HG02938 (cell line): Measurements from ENCODE around the gene TMPO.
"Not testable (repeated sequence)": the region's sequence is repeated elsewhere in the genome, so short reads cannot be mapped to it uniquely, and the experiment has no call there.

Experiments
- ATAC-seq: cut with Tn5 transposase; IDR thresholded peaks from one replicate; pipeline ENCODE4 v1.9.1; 2021; ENCODE audit warnings: mild to moderate bottlenecking, moderate library complexity; ENCODE audit not compliant: unreplicated experiment

TMPO gene

GRCh38 chr12:98509063-98509462 is 6.3 kb upstream of the TMPO start:
- ATAC-seq: no peak

GRCh38 chr12:98511806-98512205 is 3.6 kb upstream of the TMPO start:
- ATAC-seq: not testable (repeated sequence)

GRCh38 chr12:98513379-98514322 is 1.7 kb upstream of the TMPO start:
- no peak for ATAC-seq

GRCh38 chr12:98514982-98515286 is 456 bp upstream of the TMPO start:
- no peak for ATAC-seq

- ATAC-seq: peak; percentile 67
Measured at GRCh38 chr12:98516111-98516873, 902 bp downstream of the TMPO start.

- ATAC-seq: no peak
Measured at GRCh38 chr12:98519257-98519907, 4.0 kb downstream of the TMPO start.

GRCh38 chr12:98530068-98530467 is 14.7 kb downstream of the TMPO start:
- ATAC-seq: no peak

GRCh38 chr12:98532687-98533304 is 17.4 kb downstream of the TMPO start:
- ATAC-seq: no peak

GRCh38 chr12:98533723-98534251 is 18.4 kb downstream of the TMPO start:
- ATAC-seq: no peak

GRCh38 chr12:98538031-98538430 is 22.6 kb downstream of the TMPO start:
- ATAC-seq: no peak

- ATAC-seq: no peak
Measured at GRCh38 chr12:98543701-98544100, 28.3 kb downstream of the TMPO start.

- ATAC-seq: no peak
Measured at GRCh38 chr12:98544751-98545150, 29.4 kb downstream of the TMPO start.

GRCh38 chr12:98549371-98550110 is 34.2 kb downstream of the TMPO start:
- no peak for ATAC-seq

- no peak for ATAC-seq
Measured at GRCh38 chr12:98551787-98552186, 36.4 kb downstream of the TMPO start.

GRCh38 chr12:98558097-98558496 is 42.7 kb downstream of the TMPO start:
- not testable (repeated sequence) for ATAC-seq

GRCh38 chr12:98559666-98560065 is 44.3 kb downstream of the TMPO start:
- ATAC-seq: no peak

GRCh38 chr12:98561846-98562245 is 46.5 kb downstream of the TMPO start:
- ATAC-seq: no peak

GRCh38 chr12:98572010-98572409 is 56.6 kb downstream of the TMPO start:
- no peak for ATAC-seq

- no peak for ATAC-seq
Measured at GRCh38 chr12:98574110-98574509, 58.7 kb downstream of the TMPO start.

- no peak for ATAC-seq
Measured at GRCh38 chr12:98575013-98575412, 59.6 kb downstream of the TMPO start.
